ENCODE results near the gene RAX.

RAX gene

DNA sequence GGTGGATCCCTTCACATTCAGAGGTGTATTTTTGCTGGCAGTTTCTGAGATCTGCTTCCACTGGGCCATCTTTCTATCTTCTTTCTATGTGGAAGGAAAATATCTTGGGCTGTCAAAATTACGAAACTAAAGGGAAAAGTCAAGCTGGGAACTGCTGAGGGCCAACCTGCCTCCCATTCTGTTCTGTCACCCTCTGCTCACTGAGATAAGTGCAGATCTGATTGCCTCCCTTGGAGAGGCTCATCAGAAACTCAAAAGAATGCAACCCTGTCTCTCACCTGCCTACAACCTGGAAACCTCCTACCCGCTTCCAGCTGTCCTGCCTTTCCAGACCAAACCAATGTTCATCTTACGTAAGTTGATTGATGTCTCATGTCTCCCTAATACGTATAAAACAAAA is 26.5 kb downstream of the RAX start:
- TF ChIP-seq, protein P1, sequence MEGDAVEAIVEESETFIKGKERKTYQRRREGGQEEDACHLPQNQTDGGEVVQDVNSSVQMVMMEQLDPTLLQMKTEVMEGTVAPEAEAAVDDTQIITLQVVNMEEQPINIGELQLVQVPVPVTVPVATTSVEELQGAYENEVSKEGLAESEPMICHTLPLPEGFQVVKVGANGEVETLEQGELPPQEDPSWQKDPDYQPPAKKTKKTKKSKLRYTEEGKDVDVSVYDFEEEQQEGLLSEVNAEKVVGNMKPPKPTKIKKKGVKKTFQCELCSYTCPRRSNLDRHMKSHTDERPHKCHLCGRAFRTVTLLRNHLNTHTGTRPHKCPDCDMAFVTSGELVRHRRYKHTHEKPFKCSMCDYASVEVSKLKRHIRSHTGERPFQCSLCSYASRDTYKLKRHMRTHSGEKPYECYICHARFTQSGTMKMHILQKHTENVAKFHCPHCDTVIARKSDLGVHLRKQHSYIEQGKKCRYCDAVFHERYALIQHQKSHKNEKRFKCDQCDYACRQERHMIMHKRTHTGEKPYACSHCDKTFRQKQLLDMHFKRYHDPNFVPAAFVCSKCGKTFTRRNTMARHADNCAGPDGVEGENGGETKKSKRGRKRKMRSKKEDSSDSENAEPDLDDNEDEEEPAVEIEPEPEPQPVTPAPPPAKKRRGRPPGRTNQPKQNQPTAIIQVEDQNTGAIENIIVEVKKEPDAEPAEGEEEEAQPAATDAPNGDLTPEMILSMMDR (conservative IDR thresholded peaks at IDR 0.05; ENCODE audit: low read length) = no peak
- no peak for DNase-seq (ENCODE audit: low read depth)
- no peak overlapping the region for H3K4me3 ChIP-seq (ENCODE audit: low read length)

DNA sequence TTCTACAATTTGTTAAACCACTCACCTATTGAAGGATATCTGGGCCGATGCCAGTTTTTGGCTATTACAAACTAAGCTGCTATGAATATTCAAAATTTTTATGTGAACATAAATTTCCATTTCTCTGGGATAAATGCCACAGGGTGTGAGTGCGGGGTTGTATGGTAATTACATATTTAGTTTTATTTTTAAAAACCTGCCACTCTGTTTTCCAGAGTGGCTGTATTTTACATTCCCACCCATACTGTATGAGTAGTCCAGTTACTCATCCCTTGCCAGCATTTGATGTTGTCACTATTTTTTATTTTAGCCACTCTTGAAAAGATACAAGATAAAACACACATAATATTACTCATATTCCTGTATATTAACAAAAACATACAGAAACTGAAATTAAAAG is 30.3 kb downstream of the RAX start:
- no peak for DNase-seq (ENCODE audit: low read depth)
- TF ChIP-seq, protein P1 (conservative IDR thresholded peaks at IDR 0.05; ENCODE audit: low read length) = no peak
- H3K4me3 ChIP-seq (ENCODE audit: low read length) = no peak overlapping the region

DNA sequence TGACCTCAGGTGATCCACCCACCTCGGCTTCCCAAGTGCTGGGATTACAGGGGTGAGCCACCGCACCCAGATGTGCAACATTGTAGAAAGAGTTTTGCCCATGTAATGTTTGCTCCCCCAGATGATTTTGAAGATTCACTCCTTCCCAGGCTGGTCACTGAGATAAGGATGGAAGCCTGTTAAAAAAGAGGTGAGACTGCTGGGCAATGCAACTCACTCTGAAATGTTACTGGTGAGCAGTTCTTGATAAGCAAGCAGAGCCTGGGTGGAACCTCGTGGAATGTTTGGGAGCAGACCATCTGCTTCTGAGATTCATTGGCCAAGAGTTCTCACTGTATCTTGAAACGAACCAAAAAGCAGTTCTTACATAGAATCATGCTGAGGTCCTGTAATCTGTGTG is 33.6 kb downstream of the RAX start:
- H3K4me3 ChIP-seq (ENCODE audit: low read length) = no peak overlapping the region
- TF ChIP-seq, protein P1 (conservative IDR thresholded peaks at IDR 0.05; ENCODE audit: low read length) = no peak
- DNase-seq (ENCODE audit: low read depth) = no peak

DNA sequence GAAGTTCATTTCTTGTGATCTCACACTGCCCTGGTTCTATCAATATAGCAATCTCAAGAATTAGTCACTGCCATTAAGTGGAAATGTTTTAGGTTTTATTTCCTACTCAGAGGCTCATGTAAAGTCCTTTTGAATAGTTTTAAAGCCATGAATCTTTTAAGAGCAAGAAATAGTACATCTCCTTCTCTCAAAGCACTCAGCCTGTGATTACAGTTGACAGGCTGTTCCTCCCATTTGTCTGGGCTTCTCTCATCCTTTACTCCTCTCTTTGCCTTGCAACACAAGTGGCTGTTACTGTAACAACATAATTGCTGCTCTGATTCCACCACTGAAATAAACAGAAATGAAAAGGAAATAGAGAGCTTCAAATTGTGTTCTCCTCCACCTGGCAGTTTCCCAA is 34.9 kb downstream of the RAX start:
- H3K4me3 ChIP-seq (ENCODE audit: low read length) = no peak overlapping the region
- TF ChIP-seq, protein P1 (conservative IDR thresholded peaks at IDR 0.05; ENCODE audit: low read length) = no peak
- DNase-seq (ENCODE audit: low read depth) = peak; percentile 25

GRCh38 chr18:59233017-59233410 is 40.2 kb downstream of the RAX start:
- H3K4me3 ChIP-seq (ENCODE audit: low read length) = no peak overlapping the region
- peak; percentile 82 for DNase-seq (ENCODE audit: low read depth)
- TF ChIP-seq, protein P1 (conservative IDR thresholded peaks at IDR 0.05; ENCODE audit: low read length) = no peak

- TF ChIP-seq, protein P1 (conservative IDR thresholded peaks at IDR 0.05; ENCODE audit: low read length) = no peak
- DNase-seq (ENCODE audit: low read depth) = no peak
These were observed 40.8 kb downstream of the RAX start for GRCh38 chr18:59232309-59233016.

GRCh38 chr18:59231877-59232276 is 41.4 kb downstream of the RAX start:
- no peak for DNase-seq (ENCODE audit: low read depth)
- H3K4me3 ChIP-seq (ENCODE audit: low read length) = no peak overlapping the region
- TF ChIP-seq, protein P1 (conservative IDR thresholded peaks at IDR 0.05; ENCODE audit: low read length) = no peak

More at GRCh38 chr18:59232309-59233016, 40.8 kb downstream of the RAX start:
- H3K4me3 ChIP-seq (ENCODE audit: low read length) = no peak overlapping the region

Data from AG10803 (cell line).